ENCODE data around the gene SAYSD1.
A peak's percentile ranks its signal among the peaks of the same experiment; 100 is the strongest.

SAYSD1 gene

DNA sequence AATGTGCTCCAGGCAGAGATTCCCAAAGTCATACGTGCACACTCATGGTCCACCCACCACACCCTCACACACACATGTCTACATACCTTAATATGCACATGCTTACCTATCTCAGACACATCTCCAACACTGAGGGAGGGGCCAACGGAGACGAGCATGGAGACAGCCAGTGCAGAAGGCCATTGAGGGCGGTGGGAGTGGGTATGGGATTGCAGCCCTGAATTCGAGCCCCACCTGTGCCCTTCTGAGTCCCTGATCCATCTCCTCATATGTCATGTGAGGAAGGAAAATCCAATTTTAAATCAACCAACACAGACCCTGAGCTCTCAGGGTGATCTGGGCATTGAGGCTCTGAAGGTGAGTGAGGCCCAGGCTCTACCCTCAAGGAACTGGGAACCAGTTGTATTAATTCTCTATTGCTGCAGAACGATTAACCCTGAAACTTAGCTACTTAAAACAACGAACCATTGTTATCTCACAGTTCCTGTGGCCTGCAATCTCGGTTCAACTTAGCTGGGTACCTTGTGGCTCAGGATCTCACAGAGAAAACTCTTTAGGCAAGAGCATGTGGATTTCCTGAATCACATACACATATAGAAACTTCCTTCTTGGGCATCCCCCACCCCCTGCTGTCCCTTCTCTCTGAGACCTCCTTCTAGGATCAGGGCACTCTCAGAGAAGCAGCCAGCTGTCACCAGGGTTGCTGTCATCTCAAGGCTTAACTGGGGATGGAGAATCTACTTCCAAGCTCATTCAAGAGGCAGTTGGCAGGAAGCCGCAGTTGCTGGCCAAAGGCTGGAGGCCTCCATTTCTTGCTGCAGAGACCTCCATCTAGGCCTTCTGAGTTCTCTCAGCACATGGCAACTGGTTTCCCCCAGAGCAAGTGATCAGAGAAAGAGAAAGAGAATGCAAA, 38.1 kb downstream of the SAYSD1 start:
- no peak for DNase-seq

DNA sequence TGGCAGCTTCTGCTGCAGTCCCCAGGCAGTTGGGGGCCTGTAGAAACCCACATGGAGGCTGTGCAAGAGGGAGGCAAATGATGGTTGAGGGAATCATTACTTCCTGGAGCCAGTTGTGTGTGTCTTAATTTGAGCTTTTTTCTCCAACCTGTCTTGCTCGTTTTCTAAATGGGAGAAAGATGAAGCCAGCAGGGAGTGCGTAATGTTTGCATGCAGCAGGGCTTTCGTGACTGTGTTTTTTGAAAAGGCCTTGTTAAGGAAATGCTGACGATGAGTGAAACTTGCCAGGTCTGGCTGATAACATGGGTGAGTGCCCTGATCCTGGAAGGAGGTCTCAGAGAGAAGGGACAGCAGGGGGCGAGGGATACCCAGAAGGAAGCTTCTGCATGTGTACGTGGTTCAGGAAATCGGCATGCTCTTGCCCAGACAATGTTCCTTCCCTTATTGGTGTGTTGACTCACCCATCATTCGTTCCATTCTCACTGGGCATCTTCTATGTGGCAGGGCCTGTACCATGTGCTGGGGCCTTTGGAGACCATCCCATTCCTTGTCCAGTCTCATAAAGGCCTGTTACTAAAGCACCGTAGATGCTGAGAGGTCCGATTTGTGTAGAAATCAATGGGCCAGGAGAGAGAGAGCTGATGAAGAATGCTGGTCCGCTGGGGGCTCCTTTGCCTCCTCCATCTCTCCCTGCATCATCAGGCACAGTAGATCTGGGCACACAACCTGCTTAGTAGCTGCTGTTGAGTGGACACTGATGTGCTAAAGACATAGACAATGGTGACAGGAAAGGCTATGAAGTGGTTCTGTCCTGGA, 39.0 kb downstream of the SAYSD1 start:
- no peak for DNase-seq

DNA sequence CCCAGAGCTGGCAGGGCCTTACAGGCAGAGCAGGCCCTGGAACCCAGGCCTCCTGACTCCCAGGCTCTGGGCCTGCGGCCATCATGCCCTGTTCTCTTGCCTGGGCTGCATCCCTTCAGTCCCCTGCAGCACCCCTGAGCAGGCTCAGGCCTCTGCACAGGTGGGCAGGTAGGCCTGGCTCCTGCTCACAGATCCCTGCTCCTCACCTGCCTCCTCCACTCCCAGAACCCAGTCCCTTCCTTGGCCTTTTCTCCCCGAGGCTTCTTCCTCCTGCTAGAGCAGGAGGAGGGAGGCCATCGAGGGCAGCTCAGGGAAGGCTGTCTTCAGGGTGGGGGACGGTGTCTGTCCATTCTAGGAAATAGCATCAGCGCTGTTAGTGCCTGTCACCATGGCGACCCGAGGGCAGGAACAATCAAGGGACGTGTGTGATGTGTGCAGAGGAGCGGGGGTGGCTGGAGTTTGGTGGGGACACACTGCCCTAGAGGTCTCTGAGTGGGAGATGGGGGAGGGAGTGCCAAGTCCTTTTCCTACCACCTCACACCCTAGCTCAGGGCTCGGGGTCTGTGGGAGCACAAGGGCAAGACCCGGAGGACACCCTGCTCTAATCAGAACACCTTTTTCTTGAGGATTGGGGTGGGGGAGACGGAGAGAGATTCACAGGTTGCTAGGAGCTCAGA, 39.8 kb downstream of the SAYSD1 start:
- DNase-seq, result no peak

DNA sequence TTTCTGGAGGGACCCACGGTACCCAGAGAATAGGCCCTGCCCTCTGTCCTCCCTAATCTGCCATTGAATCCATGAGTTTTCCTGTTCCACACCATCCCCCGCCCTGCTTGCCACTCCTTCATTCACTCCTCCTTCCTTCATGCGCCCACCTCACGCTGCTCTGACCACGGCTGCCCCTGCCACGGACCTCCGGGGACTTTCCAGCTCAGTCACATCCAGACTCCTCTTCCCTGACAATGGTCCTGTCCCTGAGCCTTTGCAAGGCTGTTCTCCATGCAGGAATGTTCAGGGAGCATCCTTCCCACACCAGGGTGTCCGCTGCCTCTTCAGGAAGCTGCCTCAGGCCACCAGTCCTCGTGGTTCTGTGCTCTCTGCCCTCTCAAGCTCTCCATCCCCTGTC, 40.5 kb downstream of the SAYSD1 start:
- DNase-seq, result no peak

DNA sequence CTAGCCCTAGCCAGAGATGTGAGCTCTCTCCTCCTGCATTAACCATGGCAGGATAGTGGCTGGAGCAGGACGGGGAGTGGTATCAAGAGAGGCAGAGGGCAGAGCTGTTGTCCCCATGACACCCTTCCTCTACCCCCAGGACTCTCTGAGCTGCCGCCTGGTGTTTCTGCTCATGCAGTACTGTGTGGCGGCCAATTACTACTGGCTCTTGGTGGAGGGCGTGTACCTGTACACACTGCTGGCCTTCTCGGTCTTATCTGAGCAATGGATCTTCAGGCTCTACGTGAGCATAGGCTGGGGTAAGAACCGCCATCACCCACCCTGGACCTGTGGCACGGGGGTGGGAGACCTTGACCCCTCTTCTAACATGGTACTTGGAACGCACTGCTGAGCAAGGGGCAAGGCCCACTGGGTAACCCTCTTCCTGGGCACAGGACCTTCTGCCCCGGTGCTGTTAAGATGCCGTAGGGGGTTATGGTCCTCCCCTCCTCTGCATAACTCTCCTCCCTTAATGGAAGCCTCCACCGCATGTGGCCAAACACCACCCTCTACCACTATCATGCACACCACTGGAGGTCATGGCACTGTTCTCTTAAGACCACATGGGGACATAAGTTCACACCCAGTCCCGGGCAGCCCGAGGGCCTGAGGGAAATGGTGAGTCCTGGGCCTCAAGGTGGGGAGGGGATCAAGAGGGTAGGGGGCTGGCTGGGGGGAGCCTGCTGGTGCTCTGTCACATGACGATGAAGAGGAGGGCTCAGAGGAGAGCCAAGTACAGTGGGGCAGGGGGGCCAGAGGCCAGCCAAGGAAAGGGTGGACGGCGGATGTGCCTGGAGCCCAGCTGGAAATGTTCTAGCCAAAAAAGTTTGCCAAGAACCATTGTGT, 41.3 kb downstream of the SAYSD1 start:
- no peak for DNase-seq

DNA sequence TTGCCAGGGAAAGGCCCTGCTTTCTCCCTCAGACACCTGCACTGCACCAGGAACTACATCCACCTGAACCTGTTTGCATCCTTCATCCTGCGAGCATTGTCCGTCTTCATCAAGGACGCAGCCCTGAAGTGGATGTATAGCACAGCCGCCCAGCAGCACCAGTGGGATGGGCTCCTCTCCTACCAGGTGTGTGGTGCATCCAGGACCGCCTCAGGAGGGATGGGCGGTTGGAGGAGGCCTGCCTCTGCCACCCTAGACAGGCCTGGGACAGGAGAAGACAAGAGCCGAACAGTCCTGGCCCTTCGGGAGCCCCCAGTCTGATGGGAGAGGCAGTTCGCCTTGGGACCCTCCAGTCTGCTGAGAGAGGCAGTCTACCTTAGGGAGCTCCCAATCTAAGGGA, 42.2 kb downstream of the SAYSD1 start:
- DNase-seq, result no peak

DNA sequence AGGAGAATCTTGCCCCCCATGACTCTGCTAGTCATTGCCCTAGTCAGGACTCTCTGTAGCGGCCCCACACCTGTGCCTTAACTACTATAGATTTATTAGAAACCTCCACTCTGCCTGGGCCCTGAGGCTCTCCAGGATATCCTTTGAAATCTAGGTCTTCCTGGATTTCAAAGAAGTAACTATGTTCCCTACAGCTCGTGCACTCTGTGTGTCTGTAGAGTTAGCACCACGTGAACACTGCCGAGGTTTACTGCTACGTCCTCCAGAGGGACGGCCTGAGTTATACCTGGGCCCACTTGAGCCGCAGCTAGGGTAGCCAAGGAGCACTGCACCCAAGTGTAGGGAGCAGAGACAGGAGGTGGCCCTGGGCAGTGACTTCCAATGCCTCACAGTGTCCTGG, 46.6 kb downstream of the SAYSD1 start:
- DNase-seq, result no peak

DNA sequence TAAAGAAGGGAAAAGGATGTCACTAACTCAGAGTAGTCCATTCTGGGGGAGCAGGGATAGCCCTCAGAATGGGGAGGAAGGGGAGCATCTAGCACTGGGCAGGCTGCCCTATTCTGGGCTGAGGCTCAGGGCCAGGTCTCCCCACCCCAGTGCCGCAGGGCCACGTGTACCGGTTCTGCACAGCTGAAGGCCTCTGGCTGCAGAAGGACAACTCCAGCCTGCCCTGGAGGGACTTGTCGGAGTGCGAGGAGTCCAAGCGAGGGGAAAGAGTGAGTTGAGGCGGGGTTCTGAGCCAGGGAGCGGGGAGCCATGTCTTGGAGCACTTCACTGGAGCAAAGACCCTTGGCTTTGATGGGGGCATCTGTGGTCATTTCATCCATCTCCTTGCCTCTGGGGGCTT, 49.4 kb downstream of the SAYSD1 start:
- DNase-seq, result no peak

DNA sequence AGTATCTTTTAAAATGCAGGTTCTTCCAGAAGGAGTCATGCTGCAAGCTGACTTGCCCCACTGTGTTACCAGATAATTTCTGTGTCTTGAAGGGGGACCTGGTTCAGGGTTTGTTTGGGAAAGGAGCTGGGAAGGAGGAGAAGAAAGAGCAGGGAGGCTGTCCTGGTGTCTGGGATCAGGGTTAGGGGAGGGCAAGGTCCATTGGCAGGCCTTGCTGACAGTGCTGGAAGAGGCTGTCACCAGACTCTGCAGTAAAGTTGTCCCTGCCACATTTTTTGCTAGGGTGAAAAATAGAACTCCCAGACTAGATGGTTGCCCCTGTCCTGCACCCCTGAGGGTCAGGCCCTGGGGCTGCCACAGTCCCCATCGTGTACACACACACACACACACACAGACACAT, 51.5 kb downstream of the SAYSD1 start:
- DNase-seq, result no peak

DNA sequence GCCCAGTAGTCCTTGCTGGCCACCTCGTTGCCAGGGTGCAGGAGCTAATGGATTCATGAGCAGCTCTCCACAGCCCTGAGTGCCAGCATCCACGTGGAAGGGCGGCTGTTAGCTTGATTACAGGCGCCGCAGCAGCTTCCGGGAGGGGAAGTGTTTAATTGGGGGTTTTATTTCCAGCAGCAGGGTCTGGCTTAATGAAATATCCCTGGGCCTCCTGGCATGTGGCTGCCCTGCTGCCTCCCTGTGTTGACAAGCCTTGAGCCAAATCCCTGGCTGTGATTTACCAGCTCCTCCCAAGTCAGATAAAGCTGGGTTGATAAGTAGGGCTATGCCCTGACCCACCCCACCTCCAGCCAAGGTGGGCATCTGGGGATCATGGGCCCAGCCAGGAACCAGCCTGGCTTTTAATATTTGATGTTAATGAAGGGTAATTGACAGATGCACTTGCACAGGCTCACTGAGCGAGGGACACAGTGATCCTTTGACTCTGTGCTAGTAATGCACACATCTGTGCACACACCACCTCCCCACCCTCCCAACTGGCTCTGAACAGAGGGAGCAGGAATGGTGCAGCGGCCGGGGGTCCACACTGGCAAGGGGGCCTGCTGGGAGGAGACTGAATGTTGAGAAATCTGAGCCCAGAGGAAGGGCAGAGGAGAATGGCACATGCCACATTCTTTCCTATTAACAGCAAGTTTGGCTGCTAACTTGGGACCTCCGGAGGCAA, 52.8 kb downstream of the SAYSD1 start:
- no peak for DNase-seq

DNA sequence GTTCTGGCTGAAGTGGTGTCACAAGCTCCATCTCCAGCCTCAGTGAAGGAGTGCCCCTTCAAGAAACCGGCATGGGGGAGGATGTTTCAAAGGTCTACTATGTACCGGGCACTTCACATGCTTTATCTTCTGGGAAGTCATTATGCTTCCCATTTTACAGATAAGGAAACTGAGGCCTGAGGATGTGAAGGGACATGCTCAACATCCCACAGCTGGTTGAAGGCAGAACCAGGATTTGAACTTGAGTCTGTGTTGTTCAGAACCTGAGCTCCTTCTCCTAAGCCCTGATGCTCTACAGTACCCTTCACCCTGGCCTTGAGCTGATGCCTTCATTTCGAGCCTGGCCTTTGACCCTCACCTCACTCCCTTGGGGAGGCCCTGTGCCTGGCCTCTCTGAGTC, 53.4 kb downstream of the SAYSD1 start:
- no peak for DNase-seq

DNA sequence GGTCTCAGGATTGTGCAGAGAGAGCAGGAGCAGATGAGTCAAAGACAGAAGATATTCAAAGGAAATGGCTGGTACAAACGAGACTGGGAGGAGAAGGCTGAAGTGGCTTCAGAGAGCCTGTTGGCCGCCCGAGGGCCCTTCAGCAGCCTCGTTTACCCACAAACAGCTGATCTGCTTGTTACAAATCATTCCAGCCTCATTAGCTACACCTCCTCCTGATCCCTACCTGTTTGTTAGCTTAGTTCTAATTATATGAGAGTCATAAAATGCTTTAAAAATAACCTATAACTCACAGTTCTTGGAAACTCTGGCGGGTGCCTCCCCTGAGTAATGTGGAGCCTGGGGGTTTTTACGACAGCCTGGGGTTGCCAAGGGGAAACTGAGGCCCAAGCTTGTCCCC, 53.8 kb downstream of the SAYSD1 start:
- DNase-seq, result no peak

DNA sequence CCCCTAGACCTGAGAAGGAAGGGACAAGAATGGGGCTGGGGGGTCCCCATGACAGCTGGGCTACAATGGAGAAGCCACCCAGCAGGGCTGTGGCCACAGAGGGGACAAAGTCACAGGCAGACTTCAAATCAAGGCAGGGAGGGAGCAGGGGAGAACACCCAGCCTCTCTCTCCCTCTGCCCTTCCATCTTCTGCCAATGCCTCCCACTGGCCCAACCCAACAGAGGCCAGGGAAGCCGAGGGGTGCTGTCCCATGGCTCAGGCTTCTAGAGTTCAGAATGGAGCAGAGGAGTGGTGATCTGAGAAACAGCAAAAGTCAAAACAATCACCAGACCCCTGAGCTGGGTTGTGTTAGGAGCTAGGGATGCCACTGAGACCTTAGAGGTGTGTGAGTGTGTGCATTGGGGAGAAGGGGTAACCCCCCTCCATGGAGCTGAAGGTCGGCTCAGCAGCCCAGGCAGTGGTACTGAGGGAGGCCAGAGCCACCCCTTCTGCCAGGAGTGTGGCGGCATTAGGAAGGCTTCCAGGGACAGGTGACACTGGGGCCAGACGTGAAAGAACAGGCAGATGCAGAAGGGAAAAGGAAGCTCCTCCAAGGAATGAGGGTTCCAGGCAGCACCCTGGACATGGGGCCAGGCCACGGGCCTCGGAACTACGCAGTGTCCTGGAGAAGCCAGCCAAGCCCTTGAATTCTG, 54.4 kb downstream of the SAYSD1 start:
- no peak for DNase-seq

DNA sequence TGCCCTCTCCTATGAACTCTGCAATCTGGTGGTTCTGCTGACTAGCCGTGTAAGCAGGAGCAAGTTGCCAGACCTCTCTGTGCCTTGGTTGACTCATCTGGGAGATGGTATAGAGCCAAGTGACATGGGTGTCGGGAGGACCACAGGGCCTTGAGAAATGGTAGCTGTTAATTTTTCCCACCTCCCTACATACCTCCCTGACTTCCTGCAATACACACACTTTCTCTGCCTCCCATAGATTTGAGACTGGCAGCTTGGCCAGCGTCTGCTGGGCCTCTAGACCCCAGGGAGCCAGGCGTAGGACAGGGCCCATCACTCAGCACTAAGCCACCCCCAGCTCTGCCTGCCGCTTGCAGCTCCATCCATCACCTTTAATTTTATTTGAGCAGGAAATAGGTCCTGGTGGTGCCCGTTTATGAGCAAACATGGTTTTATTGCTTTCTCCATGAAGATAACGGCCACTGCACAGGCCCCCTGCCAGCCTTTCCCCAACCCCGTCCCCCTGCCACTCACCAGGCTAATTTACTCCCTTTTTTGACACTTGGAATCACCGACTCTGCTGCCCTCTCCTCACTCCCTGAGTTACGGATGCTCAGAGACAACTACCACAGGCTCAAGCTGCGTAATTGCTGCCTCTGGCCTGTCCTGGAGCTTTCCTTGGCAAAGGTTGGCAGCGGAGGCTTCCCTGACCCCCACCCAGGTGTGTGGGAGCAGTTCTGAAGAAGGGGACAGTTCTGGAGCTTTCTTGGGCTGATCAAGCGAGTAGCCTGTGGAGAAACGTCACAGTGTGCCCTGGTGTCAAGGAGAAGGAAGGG, 55.3 kb downstream of the SAYSD1 start:
- DNase-seq, result no peak

DNA sequence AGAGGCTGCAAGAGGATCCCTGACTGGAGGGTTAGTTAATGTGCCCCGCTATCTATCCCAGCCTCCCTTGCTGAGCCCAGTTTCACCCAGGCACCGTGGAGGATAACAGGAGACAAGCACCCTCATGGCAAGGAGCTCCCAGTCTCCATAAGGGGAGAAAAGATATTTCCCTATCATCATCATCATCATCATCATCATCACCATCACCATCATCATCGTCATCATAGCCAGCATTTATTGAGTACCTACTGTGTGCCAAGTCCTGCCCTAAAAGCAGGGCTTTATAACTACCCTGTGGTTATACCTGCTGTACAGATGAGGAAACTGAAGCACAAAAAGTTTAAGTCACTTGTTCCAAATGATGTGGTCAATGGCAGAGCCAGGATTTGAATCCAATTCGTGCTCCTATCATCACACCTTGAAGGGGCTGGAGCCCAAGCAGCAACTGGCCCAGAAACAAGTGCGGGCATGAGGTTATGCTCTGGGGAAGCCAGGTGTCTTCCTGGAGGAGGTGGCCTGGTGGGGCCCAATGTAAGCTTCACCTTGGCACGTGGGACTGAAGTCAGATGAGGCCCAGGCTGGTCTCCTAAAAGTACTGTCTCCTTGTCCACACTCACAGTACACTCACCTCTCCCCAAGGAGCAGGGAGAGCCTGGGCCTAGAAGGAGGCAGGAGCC, 56.4 kb downstream of the SAYSD1 start:
- DNase-seq, result no peak

DNA sequence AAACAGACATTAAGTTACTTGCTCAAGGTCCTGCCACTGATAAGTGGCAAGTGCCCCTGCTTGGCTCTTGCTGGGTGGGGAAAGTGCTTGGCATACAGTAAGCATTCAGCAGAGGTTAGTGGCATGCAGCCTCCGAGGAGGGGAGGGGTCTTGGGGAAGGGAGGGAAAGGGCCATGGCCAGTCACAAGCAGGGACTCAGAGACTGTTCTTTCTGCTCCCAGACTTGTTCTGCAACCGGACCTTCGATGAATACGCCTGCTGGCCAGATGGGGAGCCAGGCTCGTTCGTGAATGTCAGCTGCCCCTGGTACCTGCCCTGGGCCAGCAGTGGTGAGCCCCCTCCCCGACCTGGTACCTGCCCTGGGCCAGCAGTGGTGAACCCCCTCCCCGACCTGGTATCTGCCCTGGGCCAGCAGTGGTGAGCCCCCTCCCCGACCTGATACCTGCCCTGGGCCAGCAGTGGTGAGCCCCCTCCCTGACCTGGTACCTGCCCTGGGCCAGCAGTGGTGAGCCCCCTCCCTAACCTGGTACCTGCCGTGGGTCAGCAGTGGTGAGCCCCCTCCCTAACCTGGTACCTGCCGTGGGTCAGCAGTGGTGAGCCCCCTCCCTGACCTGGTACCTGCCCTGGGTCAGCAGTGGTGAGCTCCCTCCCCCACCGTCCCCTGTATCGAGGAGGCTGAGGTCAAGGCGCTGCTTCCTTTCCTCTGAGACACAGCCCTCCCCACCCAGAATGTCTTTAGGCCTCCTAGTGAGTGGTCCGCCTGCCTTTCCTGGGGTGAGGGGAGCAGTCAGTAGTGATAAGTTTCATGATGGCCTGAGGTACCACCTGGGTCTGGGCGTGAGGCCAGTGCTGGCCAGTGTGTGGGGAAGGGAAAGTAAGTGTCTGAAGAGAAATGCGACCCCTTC, 57.5 kb downstream of the SAYSD1 start:
- no peak for DNase-seq

DNA sequence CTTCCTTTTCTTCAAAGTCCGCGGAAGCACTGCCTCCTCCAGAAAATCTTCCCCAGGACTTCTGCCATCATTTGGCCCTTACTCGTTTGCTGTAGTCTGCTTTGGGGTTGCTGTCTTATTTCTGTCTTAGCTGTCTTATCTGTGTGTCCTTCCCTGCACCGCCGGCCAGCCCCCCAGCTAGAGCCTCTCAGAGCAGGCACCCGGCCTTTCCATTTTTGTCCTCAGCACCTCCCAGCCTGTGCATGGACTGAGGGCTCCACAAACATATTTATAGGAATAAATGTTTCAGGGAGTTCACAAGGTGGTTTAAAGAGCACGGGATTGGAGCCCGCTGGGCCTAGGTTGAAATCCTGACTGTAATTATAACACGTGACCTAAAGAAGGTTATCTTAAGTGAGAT, 58.3 kb downstream of the SAYSD1 start:
- DNase-seq, result no peak

DNA sequence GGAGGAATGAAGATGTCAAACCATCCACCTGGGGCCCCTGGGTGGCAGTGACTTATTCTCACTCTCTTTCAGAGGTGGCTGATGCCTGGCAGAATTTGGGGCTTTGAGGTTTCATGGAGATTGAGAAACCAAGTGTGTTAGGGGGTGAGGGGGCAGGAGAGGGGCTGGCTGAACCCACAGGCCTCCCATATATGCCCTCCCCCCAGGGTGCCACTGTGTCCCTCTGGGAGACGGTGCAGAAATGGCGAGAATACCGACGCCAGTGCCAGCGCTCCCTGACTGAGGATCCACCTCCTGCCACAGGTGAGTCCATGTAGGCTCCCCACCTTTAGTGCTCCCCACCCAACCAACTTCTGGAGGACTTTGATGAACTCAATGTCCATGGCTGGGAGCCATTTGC, 58.8 kb downstream of the SAYSD1 start:
- no peak for DNase-seq

DNA sequence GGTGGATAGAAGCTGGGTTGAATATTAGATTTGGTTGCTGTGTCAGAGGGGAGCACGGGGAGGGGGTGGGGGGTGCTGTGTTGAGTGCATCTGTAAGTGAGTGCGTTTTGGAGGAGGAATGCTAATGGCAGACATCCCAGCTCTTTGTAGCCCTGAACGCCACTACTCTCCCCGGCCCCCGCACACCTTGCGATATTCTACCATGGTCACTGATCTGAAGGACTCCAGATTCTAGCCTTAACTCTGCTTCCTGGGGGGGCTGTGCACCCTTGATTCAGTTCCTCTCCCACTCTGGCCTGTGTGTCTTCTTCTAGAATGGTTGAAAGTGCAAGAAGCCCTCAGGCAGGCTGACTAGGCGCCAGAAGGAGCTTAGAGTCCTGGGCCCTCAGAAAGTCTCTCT, 59.3 kb downstream of the SAYSD1 start:
- peak; percentile 24 for DNase-seq
